Motor neuron (in vitro differentiated cells): ENCODE results near the gene WDR76. TPM values are rescaled to one million over a fixed set of nuclear protein-coding genes. Genes with fewer than 3 reads are reported as not detected.
A peak's percentile ranks its signal among the peaks of the same experiment; 100 is the strongest.
"Not testable (repeated sequence)": the region's sequence is repeated elsewhere in the genome, so short reads cannot be mapped to it uniquely, and the experiment has no call there.

Experiments used
- ATAC-seq, 8 experiments: fragments of 200-7000 bp; cut with Tn5 transposase; replicated peaks in 6 of 8; 2 replicates each; pipeline ENCODE4 v1.8.0; 2021; ENCODE audit warnings: mild to moderate bottlenecking in 8 of 8, moderate library complexity in 8 of 8
- H3K27ac ChIP-seq, 2 donors: fragments of 250-450 bp; sonication (Bioruptor Pico); 2 replicates each; pipeline ENCODE4 v1.9.0; 2021; ENCODE audit warnings: antibody characterized with exemption in 2 of 2, mild to moderate bottlenecking in 2 of 2, moderate library complexity in 1 of 2
- H3K4me1 ChIP-seq, 2 donors: fragments of 250-450 bp; sonication (Bioruptor Pico); replicated peaks in 1 of 2; 2 replicates each; pipeline ENCODE4 v1.6.1; 2021; ENCODE audit warnings: antibody characterized with exemption in 2 of 2, mild to moderate bottlenecking in 2 of 2, moderate library complexity in 1 of 2
- H3K4me3 ChIP-seq, 5 donors: fragments of 250-450 bp; sonication (Bioruptor Pico); 2 replicates each; pipeline ENCODE4 v1.9.0; 2021; ENCODE audit warnings: antibody characterized with exemption in 5 of 5, mild to moderate bottlenecking in 5 of 5, moderate library complexity in 4 of 5
- WGBS, 10 experiments: fragments of 450-650 bp; shearing (Covaris generic); methylation state at CpG; one replicate each; pipeline ENCODE4 v1.0.0; 2022; 5-methylcytosine and 5-hydroxymethylcytosine counted together
- in situ Hi-C, 9 experiments: fragments of 400-800 bp; cut with MboI; loops; one replicate each; pipeline ENCODE4 v1.15.0; 2021; ENCODE audit warnings: low sequenced_read_pairs in 9 of 9, low pct_unique_long_range_greater_than_20kb in 2 of 9; ENCODE audit not compliant: unreplicated experiment in 9 of 9
- total RNA-seq, 8 experiments: library from RNA; unstranded; fragments of 300-600 nt; gene quantifications; 2 replicates each; pipeline versions ENCODE4 v1.2.3 to v1.2.4, GENCODE V29; 2022

Gene WDR76
- total RNA-seq, 8 experiments from 2014 or later = 0.46 to 19.7 (median 3.0) TPM

GRCh38 chr15:43799209-43799944 is 27.4 kb upstream of the WDR76 start:
- peak overlapping the region; percentile 96 to 98 for H3K27ac ChIP-seq
- peaks cover 9 to 17% of the 10 kb centered on the region in 2 donors for H3K4me1 ChIP-seq
- ATAC-seq = peak in 1 of 8 experiments; percentile 1
- in situ Hi-C loops = no loop called here
- 40 to 100% (median 88%) methylated on average over 1 to 6 of the region's 16 CpGs; no CpG with 5 or more reads in 1 of the 10 experiments for WGBS, 10 experiments
- H3K4me3 ChIP-seq = no peak overlapping the region

- 89 to 93% (median 92%) methylated on average over 2 to 5 of the region's 8 CpGs; no CpG with 5 or more reads in 7 of the 10 experiments for WGBS, 10 experiments
- H3K4me1 ChIP-seq = peaks cover 9 to 17% of the 10 kb centered on the region in 2 donors
- peak within 1 kb of the TSS; percentile 96 to 98 for H3K27ac ChIP-seq
- ATAC-seq = peak in 6 of 8 experiments; percentile 2 to 34 (median 24)
- in situ Hi-C loops = no loop called here
- H3K4me3 ChIP-seq = peak within 1 kb of the TSS; percentile 50 to 94 (median 83)
Observed at GRCh38 chr15:43799945-43800285, 26.9 kb upstream of the WDR76 start, which contains the start of gene SERINC4. Gene SERINC4, minus strand, starts transcription at chr15:43800220. Its CDS starts 234 bp downstream, at chr15:43799986.

GRCh38 chr15:43800286-43801141 is 26.3 kb upstream of the WDR76 start, which contains the start of gene HYPK:
Gene HYPK, plus strand, starts transcription at chr15:43800599. Its CDS starts 24 bp downstream, at chr15:43800623.
- H3K4me1 ChIP-seq = peaks cover 9 to 17% of the 10 kb centered on the region in 2 donors
- peak within 1 kb of the TSS; percentile 96 to 98 for H3K27ac ChIP-seq
- 0 to 47% (median 17%) methylated on average over 1 to 27 of the region's 44 CpGs for WGBS, 10 experiments
- peak; percentile 76 to 91 (median 86) for ATAC-seq
- peak within 1 kb of the TSS; percentile 50 to 94 (median 83) for H3K4me3 ChIP-seq
- in situ Hi-C loops = no loop called here

- H3K4me3 ChIP-seq, ATAC-seq, H3K27ac ChIP-seq, in situ Hi-C loops: not testable (repeated sequence)
- 94 to 100% (median 99%) methylated on average over 1 to 7 of the region's 7 CpGs; no CpG with 5 or more reads in 4 of the 10 experiments for WGBS, 10 experiments
- H3K4me1 ChIP-seq = peaks cover 9 to 17% of the 10 kb centered on the region in 2 donors
Observed at GRCh38 chr15:43802676-43803075, 24.1 kb upstream of the WDR76 start.

GRCh38 chr15:43808435-43808950 is 18.3 kb upstream of the WDR76 start:
- no peak for ATAC-seq
- WGBS, 10 experiments = 89 to 100% (median 98%) methylated on average over 1 to 5 of the region's 5 CpGs; no CpG with 5 or more reads in 1 of the 10 experiments
- Histone ChIP-seq H3K27ac (no peak overlapping the region), H3K4me1 (no peaks in the 10 kb centered on the region), H3K4me3 (no peak overlapping the region)
- in situ Hi-C loops = no loop called here

GRCh38 chr15:43808960-43809678 is 17.7 kb upstream of the WDR76 start:
- in situ Hi-C loops = no loop called here
- Histone ChIP-seq H3K4me3 (no peak overlapping the region), H3K27ac (no peak overlapping the region), H3K4me1 (no peaks in the 10 kb centered on the region)
- ATAC-seq = no peak
- 86 to 100% (median 94%) methylated on average over 1 to 6 of the region's 6 CpGs; no CpG with 5 or more reads in 2 of the 10 experiments for whole genome bisulfite sequencing, 10 experiments

GRCh38 chr15:43815064-43815463 is 11.7 kb upstream of the WDR76 start:
- ATAC-seq, H3K4me3 ChIP-seq, H3K4me1 ChIP-seq, H3K27ac ChIP-seq, in situ Hi-C loops: not testable (repeated sequence)
- WGBS, 10 experiments = 71 to 100% (median 100%) methylated on average over 1 to 3 of the region's 5 CpGs; no CpG with 5 or more reads in 2 of the 10 experiments

GRCh38 chr15:43821505-43821904 is 5.3 kb upstream of the WDR76 start:
- in situ Hi-C loops = no loop called here
- no peak overlapping the region for H3K4me3 ChIP-seq
- WGBS, 10 experiments = 67 to 100% (median 97%) methylated on average over 1 to 3 of the region's 3 CpGs
- no peak for ATAC-seq
- H3K27ac ChIP-seq = no peak overlapping the region
- H3K4me1 ChIP-seq = peaks cover 7 to 10% of the 10 kb centered on the region in 2 donors

GRCh38 chr15:43824302-43825246 is 2.2 kb upstream of the WDR76 start, which contains the start of gene MFAP1:
Gene MFAP1, minus strand, starts transcription at chr15:43824690. Its CDS starts 121 bp downstream, at chr15:43824569.
- peak within 1 kb of the TSS; percentile 50 to 87 (median 66) for H3K4me3 ChIP-seq
- in situ Hi-C loops = no loop called here
- H3K4me1 ChIP-seq = peaks cover 10% of the 10 kb centered on the region in 2 donors
- 6 to 92% (median 24%) methylated on average over 2 to 34 of the region's 46 CpGs for WGBS, 10 experiments
- peak; percentile 89 to 97 (median 94) for ATAC-seq
- peak within 1 kb of the TSS; percentile 61 to 77 for H3K27ac ChIP-seq

- H3K4me3 ChIP-seq, ATAC-seq, in situ Hi-C loops, H3K27ac ChIP-seq: not testable (repeated sequence)
- 75 to 100% (median 91%) methylated on average over 4 to 7 of the region's 11 CpGs; no CpG with 5 or more reads in 3 of the 10 experiments for WGBS, 10 experiments
- H3K4me1 ChIP-seq = peaks cover 10% of the 10 kb centered on the region in 2 donors
Observed at GRCh38 chr15:43825305-43825704, 1.5 kb upstream of the WDR76 start.

- peak overlapping the region in 2 of 5 donors; percentile 31 to 34 for H3K4me3 ChIP-seq
- in situ Hi-C loops = no loop called here
- no peak for ATAC-seq
- peaks cover 10% of the 10 kb centered on the region in 2 donors for H3K4me1 ChIP-seq
- no peak overlapping the region for H3K27ac ChIP-seq
- 82 to 100% (median 91%) methylated on average over 1 to 9 of the region's 11 CpGs; no CpG with 5 or more reads in 2 of the 10 experiments for WGBS, 10 experiments
Observed at GRCh38 chr15:43826029-43826507, 734 bp upstream of the WDR76 start.
